Activated CD4-positive, alpha-beta memory T cell treated with anti-CD3 and anti-CD28 coated beads, Interleukin-2, amount 10 ng/mL, durations not matched to agents 7 days and 5 days (primary cell): ENCODE measurements around the gene LBP. TPM values are rescaled to one million over a fixed set of nuclear protein-coding genes. Genes with fewer than 3 reads are reported as not detected.
"Not testable (repeated sequence)": the region's sequence is repeated elsewhere in the genome, so short reads cannot be mapped to it uniquely, and the experiment has no call there.

Experiments used
- CTCF ChIA-PET: fragments of 350-600 bp; sonication (Branson Sonifier 250); formaldehyde crosslinking; loops from one replicate; lab custom pipeline; 2021; ENCODE audit warnings: antibody characterized with exemption, inconsistent platforms; lab: Charles Lee
- POLR2A ChIA-PET: fragments of 350-600 bp; sonication (Branson Sonifier 250); formaldehyde crosslinking; loops from one replicate; lab custom pipeline; 2021; ENCODE audit warnings: antibody characterized with exemption; lab: Charles Lee
- DNase-seq: peaks from one replicate; pipeline ENCODE4 v3.0.0-alpha.2; 2020
- H3K27ac Mint-ChIP-seq: one replicate; pipeline ENCODE4 v1.8.0; 2021; ENCODE audit warnings: mild to moderate bottlenecking, mixed read lengths
- H3K27me3 Mint-ChIP-seq: one replicate; pipeline ENCODE4 v1.8.0; 2021; ENCODE audit warnings: mixed read lengths
- H3K36me3 Mint-ChIP-seq: one replicate; pipeline ENCODE4 v1.8.0; 2021; ENCODE audit warnings: low read depth, mixed read lengths
- H3K4me1 Mint-ChIP-seq: one replicate; pipeline ENCODE4 v1.8.0; 2021; ENCODE audit warnings: mixed read lengths
- H3K4me3 Mint-ChIP-seq: one replicate; pipeline ENCODE4 v1.8.0; 2021; ENCODE audit warnings: mild to moderate bottlenecking, mixed read lengths
- H3K9me3 Mint-ChIP-seq: one replicate; pipeline ENCODE4 v1.8.0; 2021; ENCODE audit warnings: mixed read lengths
- total RNA-seq, 2 experiments: library from RNA; stranded (reverse); gene quantifications; one replicate each; pipeline ENCODE4 v1.2.3, GENCODE V29; 2021

LBP gene
- total RNA-seq, 2 experiments from 2014 or later, result not detected

GRCh38 chr20:38369389-38369788 lies 23.1 kb downstream of the LBP start:
- Mint-ChIP-seq H3K27ac (no peak overlapping the region), H3K4me3 (no peak overlapping the region), H3K9me3 (no peaks in the 10 kb centered on the region), H3K4me1 (no peaks in the 10 kb centered on the region), H3K36me3 (no peaks in the 10 kb centered on the region), H3K27me3 (peaks cover 13% of the 10 kb centered on the region)
- POLR2A ChIA-PET, result no interaction called here
- no peak for DNase-seq
- CTCF ChIA-PET, result no interaction called here

DNA sequence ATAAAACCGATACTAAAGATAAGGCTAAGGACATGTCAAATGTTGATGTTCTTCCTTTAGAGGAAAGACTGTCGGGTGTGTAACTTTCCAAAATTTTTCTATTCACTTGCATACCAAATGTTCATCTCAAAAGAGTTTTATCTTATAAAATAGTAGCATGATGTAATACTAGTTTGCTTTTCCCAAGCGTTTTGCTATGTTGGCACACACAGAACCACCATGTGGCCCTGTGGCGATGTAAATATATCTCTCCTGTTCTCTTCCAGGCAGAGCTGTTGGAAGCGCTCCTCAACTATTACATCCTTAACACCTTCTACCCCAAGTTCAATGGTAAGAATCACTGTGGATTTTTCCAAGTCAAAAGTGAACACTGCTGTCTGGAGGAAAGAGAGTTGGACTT lies 26.5 kb downstream of the LBP start:
- Mint-ChIP-seq H3K4me1 (no peaks in the 10 kb centered on the region), H3K36me3 (no peaks in the 10 kb centered on the region), H3K27me3 (peaks cover 13% of the 10 kb centered on the region), H3K4me3 (no peak overlapping the region), H3K9me3 (no peaks in the 10 kb centered on the region), H3K27ac (no peak overlapping the region)
- no peak for DNase-seq
- CTCF ChIA-PET, result interaction anchor here (1.2 kb wide), 1 partner anchor 16 kb away, joined by 3 read pairs; no protein-coding TSS in a partner anchor
- POLR2A ChIA-PET, result no interaction called here

DNA sequence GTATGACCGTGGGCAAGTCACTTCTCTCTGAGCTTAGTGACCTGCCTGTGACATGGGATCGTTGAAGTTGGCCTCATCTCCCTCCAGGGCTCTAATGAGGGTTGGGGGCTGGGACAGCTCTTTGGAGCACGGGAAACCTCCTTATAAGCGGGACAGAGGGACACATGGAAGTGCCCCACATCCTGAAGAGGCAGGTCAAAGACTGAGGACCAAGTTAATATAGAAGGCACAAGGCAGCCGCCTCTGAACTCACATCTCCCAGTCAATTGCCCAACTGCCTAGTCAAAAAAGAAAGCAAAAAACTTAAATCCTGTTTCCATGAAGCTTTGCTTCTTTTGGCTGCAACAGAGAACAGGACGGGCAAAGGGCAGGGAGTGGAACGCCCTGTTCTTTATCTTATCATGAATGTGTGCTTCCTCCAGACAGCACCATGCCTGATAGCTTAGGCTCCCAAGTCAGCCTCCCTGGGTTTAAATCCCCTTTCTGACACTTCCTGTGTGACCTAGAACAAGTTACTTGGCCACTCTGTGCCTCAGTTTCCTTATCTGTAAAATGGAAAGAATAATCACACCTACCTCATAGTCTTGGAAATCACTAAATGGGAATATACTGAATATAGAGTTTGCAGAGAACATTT lies 27.1 kb downstream of the LBP start:
- Mint-ChIP-seq H3K4me1 (no peaks in the 10 kb centered on the region), H3K4me3 (no peak overlapping the region), H3K27me3 (peaks cover 13% of the 10 kb centered on the region), H3K36me3 (no peaks in the 10 kb centered on the region), H3K27ac (no peak overlapping the region), H3K9me3 (no peaks in the 10 kb centered on the region)
- CTCF ChIA-PET, result interaction anchor here (1.2 kb wide), 1 partner anchor 17 kb away, joined by 3 read pairs; no protein-coding TSS in a partner anchor
- POLR2A ChIA-PET, result no interaction called here
- DNase-seq, result no peak

DNA sequence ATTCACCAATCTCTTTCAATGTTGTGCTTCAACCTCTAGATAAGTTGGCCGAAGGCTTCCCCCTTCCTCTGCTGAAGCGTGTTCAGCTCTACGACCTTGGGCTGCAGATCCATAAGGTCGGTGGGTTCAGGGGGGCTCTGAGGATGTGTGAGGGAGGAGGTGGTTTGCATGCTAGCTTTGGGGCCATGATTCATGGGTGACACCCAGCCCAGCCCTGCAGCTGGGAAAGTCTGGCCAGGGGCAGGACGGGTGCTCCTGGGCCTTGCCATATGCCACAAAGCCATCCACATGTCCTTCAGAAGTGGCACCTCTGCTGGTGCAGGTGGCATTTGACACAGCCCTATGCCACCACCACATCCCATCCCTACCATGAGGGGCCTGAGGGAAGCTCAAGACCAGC lies 27.6 kb downstream of the LBP start:
- no peaks in the 10 kb centered on the region for H3K36me3 Mint-ChIP-seq
- H3K4me3 Mint-ChIP-seq, result no peak overlapping the region
- CTCF ChIA-PET, result no interaction called here
- H3K4me1 Mint-ChIP-seq, result no peaks in the 10 kb centered on the region
- POLR2A ChIA-PET, result no interaction called here
- H3K27ac Mint-ChIP-seq, result no peak overlapping the region
- H3K27me3 Mint-ChIP-seq, result peaks cover 13% of the 10 kb centered on the region
- DNase-seq, result no peak
- H3K9me3 Mint-ChIP-seq, result no peaks in the 10 kb centered on the region

DNA sequence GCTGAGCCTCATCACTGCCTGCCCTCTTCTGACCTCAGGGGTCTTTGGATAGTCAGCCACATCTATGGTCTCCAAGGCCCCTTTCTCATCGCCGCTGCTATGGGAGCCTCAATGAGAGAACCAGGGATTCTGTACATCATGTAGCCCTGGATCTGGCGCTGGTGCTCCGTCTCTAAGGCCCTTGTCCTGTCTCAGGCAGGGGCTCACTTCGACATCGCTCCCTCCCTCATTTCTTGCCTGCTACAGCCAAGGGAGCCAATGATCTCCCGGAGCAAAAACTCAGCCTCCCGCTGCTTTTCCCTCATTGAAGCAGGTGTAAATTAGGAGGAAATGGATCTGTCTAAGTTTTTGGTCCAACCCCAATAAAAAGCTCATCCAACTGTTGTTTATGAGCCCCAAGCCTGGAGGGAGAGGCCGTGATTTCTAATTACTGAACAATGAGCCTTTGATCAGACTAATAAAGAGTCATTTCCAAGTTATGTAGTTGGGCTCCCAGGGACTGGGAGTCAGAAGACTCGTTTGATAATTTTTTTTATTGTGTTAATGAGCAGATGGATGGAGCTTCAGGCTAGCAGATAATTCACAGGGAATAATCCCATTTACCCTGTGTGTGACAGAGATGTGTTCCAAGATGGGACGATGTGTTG lies 30.9 kb downstream of the LBP start:
- Mint-ChIP-seq H3K27ac (no peak overlapping the region), H3K9me3 (no peaks in the 10 kb centered on the region), H3K4me3 (no peak overlapping the region), H3K36me3 (no peaks in the 10 kb centered on the region), H3K4me1 (no peaks in the 10 kb centered on the region), H3K27me3 (peaks cover 8% of the 10 kb centered on the region)
- ChIA-PET POLR2A (no interaction called here), CTCF (no interaction called here)
- no peak for DNase-seq

DNA sequence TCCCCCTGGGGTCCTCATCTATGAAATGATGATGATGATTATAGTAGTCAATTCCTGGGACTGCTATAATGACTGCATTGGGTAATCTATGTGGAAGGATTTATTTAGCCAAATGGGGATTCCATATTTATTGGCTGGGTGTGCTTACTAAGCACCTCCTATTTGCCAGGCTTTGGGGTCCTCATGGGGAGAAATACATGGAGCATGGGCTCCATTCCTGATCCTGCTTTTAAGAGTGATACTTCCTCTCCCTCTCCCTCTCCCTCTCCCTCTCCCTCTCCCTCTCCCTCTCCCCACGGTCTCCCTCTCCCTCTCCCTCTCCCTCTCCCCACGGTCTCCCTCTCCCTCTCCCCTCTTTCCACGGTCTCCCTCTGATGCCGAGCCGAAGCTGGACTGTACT lies 31.6 kb downstream of the LBP start:
- POLR2A ChIA-PET, H3K36me3 Mint-ChIP-seq, H3K9me3 Mint-ChIP-seq, H3K4me1 Mint-ChIP-seq, H3K27me3 Mint-ChIP-seq, H3K4me3 Mint-ChIP-seq, H3K27ac Mint-ChIP-seq, DNase-seq, CTCF ChIA-PET: not testable (repeated sequence)

DNA sequence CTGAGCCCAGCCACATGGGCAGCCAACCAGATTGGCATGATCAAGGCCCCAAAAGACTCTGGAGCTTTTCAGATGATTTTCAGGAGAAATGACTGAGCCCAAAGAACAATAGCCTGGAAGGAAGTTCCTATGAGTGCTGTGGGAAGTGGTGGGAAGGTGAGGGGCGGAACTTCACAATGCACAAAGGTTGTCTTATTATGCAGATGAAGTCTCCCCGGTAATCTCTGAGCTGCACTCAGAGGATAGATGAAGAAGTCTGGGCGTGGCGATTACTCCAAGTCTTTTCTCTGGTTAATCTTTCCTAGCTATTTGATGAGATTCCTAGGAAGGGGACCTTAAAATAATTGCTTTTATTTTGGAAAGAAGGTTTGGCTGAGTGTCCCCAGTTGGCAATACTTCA lies 36.9 kb downstream of the LBP start:
- no peak for DNase-seq
- H3K27me3 Mint-ChIP-seq, result peaks cover 7% of the 10 kb centered on the region
- ChIA-PET CTCF (no interaction called here), POLR2A (no interaction called here)
- H3K4me3 Mint-ChIP-seq, result no peak overlapping the region
- no peak overlapping the region for H3K27ac Mint-ChIP-seq
- no peaks in the 10 kb centered on the region for H3K4me1 Mint-ChIP-seq
- H3K9me3 Mint-ChIP-seq, result peaks cover 4% of the 10 kb centered on the region
- H3K36me3 Mint-ChIP-seq, result no peaks in the 10 kb centered on the region

GRCh38 chr20:38386004-38386403 lies 39.7 kb downstream of the LBP start:
- ChIA-PET CTCF (no interaction called here), POLR2A (no interaction called here)
- Mint-ChIP-seq H3K4me3 (no peak overlapping the region), H3K4me1 (no peaks in the 10 kb centered on the region), H3K27ac (no peak overlapping the region), H3K9me3 (peaks cover 4% of the 10 kb centered on the region), H3K27me3 (peaks cover 9% of the 10 kb centered on the region), H3K36me3 (no peaks in the 10 kb centered on the region)
- DNase-seq, result no peak

DNA sequence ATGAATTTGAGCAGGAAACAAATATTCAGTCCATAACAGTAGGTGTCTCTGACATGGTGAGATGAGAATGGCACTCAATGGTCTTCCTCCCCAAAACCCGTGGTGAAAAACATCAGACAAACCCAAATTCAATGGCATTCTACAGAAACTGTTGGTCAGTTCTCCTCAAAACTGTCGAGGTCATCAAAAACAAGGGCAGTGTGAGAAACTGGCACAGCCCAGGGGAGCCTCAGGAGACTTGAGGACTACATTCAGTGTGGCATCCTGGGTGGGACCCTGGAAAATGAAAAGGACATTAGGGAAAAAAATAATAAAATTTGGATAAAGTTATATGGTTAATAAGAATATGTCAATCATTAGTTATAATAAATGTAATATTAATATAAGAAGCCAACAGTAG lies 40.6 kb downstream of the LBP start:
- H3K27ac Mint-ChIP-seq, result no peak overlapping the region
- no peaks in the 10 kb centered on the region for H3K36me3 Mint-ChIP-seq
- POLR2A ChIA-PET, result no interaction called here
- no peak for DNase-seq
- no peaks in the 10 kb centered on the region for H3K4me1 Mint-ChIP-seq
- no peak overlapping the region for H3K4me3 Mint-ChIP-seq
- H3K27me3 Mint-ChIP-seq, result peaks cover 7% of the 10 kb centered on the region
- peaks cover 4% of the 10 kb centered on the region for H3K9me3 Mint-ChIP-seq
- CTCF ChIA-PET, result no interaction called here

- no peaks in the 10 kb centered on the region for H3K4me1 Mint-ChIP-seq
- no peaks in the 10 kb centered on the region for H3K36me3 Mint-ChIP-seq
- H3K9me3 Mint-ChIP-seq, result peaks cover 4% of the 10 kb centered on the region
- no peak for DNase-seq
- H3K4me3 Mint-ChIP-seq, result no peak overlapping the region
- ChIA-PET CTCF (no interaction called here), POLR2A (no interaction called here)
- H3K27ac Mint-ChIP-seq, result no peak overlapping the region
- H3K27me3 Mint-ChIP-seq, result peaks cover 5% of the 10 kb centered on the region
Observed at GRCh38 chr20:38387953-38388352, 41.7 kb downstream of the LBP start.

- DNase-seq, result no peak
- Mint-ChIP-seq H3K27ac (no peak overlapping the region), H3K4me3 (no peak overlapping the region), H3K27me3 (peaks cover 12% of the 10 kb centered on the region), H3K9me3 (no peaks in the 10 kb centered on the region), H3K4me1 (no peaks in the 10 kb centered on the region), H3K36me3 (no peaks in the 10 kb centered on the region)
- CTCF ChIA-PET, result no interaction called here
- POLR2A ChIA-PET, result no interaction called here
Observed at GRCh38 chr20:38392356-38392755, 46.1 kb downstream of the LBP start.

DNA sequence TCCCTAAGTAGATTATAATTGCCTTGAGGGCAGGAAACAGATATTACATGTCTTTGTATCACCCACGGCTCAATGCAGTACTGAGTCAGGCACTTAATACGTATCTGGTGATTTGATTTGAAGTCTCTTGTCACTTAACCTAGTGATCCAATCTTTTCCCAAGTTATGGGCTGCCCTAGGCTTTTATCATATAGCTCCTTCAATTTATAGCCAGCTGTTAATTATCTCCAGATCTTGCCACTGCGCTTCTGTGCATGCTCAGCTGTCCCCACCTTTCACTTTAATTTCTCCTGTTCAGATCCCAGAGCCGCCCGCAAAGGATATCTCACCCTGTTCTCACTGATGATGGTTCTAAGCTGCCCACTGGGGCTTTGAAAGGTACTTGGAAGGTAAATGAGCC lies 47.0 kb downstream of the LBP start:
- H3K27me3 Mint-ChIP-seq, result peaks cover 14% of the 10 kb centered on the region
- H3K9me3 Mint-ChIP-seq, result no peaks in the 10 kb centered on the region
- no peak for DNase-seq
- ChIA-PET CTCF (no interaction called here), POLR2A (no interaction called here)
- H3K36me3 Mint-ChIP-seq, result no peaks in the 10 kb centered on the region
- no peak overlapping the region for H3K4me3 Mint-ChIP-seq
- H3K4me1 Mint-ChIP-seq, result no peaks in the 10 kb centered on the region
- no peak overlapping the region for H3K27ac Mint-ChIP-seq

DNA sequence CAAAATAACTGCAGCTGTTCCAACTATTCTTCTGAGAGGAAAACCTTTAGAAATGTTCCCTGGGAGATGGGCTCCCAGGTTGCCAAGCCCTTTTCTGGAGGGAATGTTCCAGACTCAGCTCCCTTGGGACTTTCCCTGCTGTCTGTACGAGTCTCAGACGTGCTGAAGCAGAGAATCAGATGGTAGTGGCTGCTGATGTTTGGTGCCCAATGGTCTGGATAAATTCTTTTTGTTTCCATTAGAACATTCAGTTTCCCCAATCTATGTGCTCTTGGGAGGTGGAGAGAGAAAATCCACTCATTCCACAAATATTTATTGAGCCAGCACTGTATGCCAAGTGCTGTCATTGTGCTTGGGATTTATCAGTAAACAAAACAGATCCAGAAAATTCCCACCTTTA lies 48.9 kb downstream of the LBP start:
- H3K4me3 Mint-ChIP-seq, result no peak overlapping the region

More for the DNA sequence above, 48.9 kb downstream of the LBP start:
- Mint-ChIP-seq H3K4me1 (no peaks in the 10 kb centered on the region), H3K9me3 (no peaks in the 10 kb centered on the region), H3K27me3 (peaks cover 12% of the 10 kb centered on the region), H3K27ac (no peak overlapping the region), H3K36me3 (no peaks in the 10 kb centered on the region)
- no peak for DNase-seq
- POLR2A ChIA-PET, result no interaction called here
- CTCF ChIA-PET, result interaction anchor here (0.5 kb wide), 1 partner anchor 846 kb away, joined by 3 read pairs; no protein-coding TSS in a partner anchor
